GM21737 (cell line): ENCODE data around the gene GALNT17.

ENCODE experiments used
- ATAC-seq: cut with Tn5 transposase; IDR thresholded peaks from one replicate; pipeline ENCODE4 v1.9.1; 2021; ENCODE audit warnings: mild to moderate bottlenecking, moderate library complexity; ENCODE audit not compliant: unreplicated experiment

The GALNT17 gene

DNA sequence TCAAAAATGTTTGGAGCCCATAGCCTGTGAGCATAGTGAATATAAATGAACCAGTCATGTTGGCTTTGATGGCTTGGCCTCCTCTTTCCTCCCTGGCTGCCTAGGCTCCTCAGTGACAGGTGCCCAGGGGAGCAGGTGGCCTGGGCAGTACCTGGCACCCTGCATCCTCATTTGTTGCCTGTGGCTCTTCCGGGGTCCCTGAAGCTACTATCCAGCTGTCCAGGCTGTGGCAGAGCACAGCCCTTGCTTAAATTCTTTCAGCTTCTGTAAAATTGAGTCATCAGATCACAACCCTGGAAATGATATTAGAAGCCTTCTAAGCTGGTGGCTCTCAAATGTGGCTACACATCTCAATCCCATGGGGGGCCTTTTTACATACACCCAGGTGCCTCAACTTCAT lies 525.4 kb downstream of the GALNT17 start:
- ATAC-seq, result no peak

DNA sequence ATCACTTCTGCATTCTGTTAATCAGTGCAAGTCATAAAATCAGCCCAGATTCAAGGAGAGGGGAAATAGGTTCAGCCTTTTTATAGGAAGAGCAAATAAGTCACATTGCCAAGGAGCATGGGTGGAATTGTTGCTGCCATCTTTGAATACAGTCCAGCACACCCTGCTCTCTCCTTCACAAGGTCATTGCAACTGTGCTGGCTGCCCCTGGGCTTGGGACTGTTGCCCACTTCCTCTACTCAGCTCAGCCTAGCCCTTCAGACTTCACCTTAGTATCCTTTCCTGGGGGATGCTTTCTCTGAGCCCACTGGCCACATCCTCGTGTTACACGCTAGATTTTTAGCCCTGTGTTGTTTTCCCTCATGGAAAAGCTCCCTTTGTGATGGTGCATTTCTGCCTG lies 527.7 kb downstream of the GALNT17 start:
- ATAC-seq, result no peak

DNA sequence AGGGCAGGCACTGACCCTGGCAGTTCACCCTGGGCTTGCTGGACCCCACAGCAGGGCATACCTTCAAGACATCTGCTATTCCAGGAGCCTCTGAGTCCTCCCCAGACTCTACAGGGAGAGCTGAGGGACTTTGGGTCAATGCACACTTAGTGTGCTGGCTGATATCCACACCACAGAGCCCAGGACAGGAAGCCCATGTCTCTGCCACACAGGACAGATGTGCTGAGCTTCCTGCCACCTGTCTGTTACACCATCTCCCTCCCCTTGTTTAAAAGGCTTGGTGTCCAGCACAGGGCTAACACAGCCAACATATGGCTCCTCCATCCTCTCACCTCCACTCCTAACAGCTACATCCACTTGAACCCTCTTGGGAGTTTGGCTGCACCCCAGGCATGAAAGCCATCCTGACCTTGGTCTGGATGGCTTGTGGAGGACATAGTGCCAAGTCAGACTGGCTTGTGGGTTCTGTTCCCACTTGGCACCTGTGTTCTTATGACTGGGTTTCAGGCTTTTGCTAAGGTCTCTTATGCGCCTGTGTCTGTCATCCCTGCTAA lies 529.8 kb downstream of the GALNT17 start:
- no peak for ATAC-seq

DNA sequence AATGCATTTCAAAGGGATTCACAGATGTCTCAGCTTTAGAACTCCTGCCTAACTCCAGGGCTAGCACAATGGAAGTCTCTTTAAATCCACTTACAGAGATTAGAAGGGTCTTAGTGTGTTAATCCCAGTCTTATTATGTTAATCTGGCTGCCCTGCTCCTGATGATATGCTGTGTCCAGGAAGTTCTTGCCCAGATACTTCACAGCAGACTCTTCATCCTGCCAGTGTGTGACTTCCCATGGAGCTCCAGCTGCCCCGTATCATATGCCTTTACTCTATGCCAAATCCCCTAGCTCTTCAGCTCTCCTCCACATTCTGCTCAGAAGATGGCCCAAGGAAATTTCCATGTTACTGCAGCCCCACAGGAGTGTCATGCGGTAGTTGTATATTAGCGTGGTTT lies 533.8 kb downstream of the GALNT17 start:
- no peak for ATAC-seq

DNA sequence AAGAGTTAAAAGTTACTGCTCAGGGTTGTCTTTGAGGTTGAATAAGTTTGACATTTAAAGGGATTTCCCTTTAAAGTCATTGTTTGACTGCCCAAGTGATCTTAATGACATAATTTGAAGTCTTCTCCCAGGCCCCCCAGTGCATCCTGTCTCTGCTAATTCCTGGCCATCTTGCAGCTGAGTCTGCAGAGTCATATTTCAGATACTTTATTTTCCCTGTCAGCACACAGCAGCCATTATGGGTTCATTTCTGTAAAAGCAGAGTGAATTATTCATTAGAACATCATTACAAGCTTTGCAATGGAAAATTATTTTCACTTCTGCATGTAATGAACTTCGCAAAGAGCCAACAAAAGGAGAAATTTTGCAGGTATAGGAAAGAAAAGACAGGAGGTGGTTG lies 536.6 kb downstream of the GALNT17 start:
- ATAC-seq, result no peak

DNA sequence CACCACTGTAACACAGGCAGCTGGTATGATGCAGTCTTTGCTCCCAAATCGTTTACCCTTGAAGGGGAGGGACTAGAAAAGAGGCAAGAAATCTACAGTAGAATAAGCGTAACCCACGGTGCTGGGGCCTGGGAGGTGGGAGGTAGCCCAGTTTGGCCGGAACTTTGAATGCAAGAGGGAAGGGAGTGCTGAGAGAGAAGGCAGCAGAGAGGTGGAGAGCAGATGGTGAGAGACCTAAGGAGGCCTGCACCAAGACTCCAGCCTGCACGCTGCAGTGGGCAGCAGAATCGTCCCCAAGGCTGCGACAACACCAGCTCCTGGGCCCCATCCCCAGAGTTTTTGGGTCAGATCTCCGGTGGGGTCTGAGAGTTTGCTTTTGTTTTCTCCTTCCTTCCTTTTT lies 547.5 kb downstream of the GALNT17 start:
- no peak for ATAC-seq

DNA sequence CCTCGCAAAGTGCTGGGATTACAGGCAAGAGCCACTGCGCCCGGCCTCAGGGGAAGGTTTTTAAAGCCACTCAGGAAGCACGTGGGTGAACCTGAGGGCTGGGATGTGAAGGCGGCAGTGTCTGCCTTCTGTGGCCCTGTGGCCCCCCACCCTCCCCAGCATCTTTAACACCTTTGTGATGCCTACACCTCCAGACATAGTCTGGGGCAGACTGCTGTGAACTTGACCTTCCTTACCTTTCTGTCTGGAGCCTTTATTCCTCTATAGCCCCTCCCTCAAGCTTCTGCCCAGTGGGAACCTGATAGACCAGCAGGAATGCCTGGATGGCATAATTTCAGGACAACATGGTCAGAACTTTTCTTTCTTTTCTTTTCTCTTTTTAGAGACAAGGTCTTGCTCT lies 550.2 kb downstream of the GALNT17 start:
- no peak for ATAC-seq

DNA sequence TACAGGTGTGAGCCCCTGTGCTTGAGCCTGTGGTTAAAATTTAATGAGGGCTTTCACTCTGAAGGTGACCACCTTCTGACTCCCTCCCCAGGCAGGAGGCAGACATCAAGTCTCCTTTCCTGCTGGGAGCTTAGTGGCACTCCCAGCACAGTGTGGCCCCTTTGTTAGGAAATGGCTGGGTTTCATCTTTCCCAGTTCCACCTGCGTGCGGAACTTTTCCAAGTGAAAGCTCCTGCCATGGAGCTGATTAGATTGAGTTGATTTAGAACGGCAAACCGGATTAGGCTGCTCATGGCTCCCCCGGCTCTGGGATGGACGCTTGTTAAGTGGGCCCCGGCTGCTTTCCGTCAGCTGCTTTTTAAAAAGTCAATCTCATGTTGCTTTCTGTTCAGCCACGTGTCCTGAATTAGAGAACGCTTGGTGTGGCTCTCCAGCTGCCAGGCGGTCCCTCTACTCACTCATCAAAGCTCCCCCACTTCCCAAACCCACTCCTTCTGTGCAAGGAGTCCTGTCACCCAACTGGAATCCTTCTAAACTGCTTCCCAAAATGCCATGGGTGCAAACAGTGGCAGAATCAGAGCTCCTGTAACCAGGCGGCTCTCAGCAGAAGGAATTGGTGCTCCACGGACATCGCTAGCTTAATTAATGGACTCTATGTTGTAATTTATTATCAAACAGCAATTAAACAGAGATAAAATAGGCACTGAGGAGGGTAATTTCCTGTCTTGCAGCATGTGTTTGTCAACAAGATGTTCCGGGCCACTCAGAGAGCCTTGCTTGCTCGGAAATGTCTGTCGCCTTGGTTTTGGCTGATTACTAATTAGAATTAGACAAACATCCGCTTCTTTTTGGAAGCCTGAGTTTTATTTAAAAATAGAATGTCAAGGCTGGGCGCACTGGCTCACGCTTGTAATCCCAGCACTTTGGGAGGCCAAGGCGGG lies 551.2 kb downstream of the GALNT17 start:
- ATAC-seq, result no peak

DNA sequence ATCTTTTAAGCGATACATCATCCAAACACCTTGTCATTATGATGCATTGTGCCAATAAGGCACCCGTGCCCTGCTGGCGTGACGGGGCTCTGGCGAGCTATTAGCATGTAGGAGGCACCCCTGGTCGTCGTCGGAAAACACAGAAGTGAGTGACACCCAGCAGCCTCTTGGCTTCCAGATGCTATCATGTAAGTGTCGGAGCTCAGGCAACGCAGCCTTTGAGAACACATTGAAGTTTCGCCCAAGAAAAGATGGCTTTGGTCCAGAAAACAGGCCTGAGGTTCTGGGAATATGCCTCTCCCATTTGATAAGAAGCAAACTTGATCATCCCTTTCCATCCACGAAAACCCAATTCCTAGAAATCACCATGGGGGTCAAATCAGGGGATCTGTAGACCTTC lies 555.3 kb downstream of the GALNT17 start:
- no peak for ATAC-seq

DNA sequence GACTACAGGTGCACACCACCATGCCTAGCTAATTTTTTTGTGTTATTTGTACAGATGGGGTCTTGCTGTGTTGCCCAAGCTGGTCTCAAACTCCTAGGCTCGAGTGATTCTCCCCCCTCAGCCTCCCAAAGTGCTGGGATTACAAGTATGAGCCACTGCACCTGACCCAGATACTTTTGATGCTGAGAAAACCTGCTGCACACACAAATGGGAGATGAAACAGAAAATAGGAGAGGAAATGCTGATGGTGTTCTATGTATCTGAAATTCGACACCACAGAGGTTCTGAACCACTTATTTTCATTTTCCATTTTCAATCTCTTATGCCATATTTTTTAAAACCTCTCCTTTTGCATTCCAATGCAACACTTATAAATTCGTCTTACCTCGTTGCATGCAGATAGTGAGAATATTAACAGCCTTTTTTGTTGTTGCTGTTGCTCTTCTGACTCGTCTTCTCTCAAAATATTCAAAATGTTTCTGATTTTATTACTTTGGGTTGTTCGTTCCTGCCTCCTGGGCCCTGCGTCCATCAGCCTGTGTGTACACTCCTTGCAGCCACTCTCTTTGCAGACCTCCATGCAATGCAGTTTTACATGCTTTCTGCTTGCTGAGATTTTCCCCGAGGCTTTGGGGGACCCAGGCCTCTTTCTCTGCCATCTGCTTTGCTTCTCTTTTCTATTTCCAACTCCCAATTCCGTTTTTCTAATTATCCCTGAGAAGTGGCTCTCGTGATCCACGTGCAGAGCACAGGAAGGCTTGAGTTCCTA lies 556.1 kb downstream of the GALNT17 start:
- no peak for ATAC-seq

DNA sequence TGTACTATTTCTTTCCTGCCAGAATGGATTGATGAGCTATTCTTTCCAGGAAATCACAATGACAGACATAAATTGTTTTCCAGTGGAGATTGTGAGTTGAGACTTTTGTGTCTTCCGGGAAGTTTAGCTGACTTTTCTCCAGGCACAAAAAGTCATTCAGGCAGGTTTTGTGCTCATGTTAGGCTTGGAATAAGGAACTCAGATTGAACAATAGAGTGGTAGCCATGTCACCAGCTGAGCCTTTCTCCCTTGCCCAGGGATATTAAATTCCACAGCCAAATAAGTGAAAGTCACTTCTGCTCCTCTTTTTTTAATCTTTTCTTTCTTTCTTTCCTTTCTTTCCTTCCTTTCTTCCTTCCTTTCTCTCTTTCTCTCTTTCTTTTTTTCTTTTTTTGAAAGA lies 559.6 kb downstream of the GALNT17 start:
- no peak for ATAC-seq

DNA sequence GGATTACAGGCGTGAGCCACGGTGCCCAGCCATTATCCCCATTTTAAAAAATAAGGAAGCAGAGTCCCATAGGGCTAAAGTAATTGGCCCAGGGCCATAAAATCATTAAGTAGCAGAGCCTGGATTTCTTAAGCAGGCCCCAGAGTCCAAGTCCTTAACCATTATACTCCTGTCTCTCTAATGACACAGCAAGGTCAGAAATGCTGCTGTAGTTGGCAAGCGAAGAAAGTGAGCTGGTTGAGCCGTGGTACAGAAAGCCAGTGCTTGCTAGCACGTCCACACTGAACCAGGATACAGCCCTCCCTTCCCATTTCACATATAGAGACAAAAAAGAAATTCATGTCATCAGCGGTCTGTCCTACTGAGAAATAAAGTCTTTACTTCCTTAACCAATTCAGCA lies 562.7 kb downstream of the GALNT17 start:
- ATAC-seq, result no peak

DNA sequence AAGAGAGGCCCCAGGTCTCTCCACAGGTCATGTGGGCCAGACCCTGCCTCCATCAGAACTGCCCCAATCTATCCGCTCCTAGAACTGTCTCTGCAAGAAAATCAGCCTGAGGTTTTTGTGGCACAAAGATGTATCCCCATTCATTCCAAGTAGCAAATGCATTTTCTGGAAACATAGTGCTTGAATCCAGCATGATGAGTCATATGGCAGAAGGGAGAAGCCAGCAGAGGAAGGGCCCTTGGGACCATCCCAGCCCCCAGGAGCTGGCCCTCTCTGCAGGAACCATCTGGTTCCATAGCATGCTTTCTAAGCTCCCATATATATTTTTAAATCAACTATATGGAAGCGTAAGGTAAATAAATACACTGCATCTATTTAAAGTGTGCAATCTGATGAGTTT lies 563.2 kb downstream of the GALNT17 start:
- no peak for ATAC-seq

DNA sequence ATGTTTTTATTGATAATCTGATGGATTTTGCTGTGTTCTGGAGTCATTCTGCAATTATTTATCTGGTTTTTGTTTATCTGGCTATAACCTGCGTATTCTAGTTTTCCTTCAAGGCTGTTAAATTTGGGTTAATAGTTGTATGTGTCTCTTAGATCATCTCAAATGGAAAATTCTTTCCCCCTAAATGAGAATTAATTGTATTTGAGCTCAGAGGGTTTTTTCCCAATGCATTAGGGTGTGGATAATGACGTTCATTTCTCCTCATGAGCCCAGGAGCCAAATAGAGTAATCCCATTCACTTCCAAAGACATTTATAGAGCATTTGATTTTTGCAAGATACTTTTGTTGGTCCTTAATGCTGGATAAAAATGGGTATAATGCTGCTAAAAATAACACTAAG lies 564.6 kb downstream of the GALNT17 start:
- ATAC-seq, result no peak

DNA sequence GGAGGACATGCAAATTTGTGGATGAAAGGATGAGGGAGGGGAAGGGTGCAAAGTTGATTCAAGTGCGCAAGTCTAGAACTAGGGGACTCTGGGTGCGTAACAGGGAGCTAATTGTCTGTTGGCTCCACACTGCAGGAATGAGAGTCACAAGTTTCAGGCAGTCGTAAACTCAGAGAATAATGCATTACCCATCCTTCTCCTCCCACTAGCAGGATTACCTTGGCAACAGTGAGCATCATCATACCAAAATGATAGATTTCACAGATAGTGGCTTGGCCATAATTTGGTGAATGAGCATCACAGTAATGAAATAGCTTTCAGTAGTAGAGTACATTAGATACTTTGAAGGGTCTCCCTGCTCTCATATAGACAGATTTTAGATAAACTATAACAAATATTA lies 565.5 kb downstream of the GALNT17 start:
- no peak for ATAC-seq

DNA sequence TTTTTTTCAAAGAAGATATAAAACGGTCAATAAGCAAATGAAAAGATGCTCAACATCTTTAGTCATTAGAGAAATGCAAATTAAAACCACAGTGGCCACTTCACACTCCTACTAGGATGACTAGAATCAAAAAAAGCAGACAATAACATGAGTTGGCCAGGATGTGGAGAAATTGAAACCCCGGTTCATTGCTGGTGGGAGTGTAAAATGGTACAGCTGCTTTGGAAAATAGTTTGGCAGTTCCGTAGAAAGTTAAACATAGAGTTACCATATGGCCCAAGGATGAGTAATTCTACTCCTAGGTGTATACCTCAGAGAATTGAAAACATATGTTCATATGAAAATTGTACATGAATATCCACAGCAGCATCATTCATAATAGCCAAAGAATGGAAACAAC lies 573.3 kb downstream of the GALNT17 start:
- no peak for ATAC-seq

DNA sequence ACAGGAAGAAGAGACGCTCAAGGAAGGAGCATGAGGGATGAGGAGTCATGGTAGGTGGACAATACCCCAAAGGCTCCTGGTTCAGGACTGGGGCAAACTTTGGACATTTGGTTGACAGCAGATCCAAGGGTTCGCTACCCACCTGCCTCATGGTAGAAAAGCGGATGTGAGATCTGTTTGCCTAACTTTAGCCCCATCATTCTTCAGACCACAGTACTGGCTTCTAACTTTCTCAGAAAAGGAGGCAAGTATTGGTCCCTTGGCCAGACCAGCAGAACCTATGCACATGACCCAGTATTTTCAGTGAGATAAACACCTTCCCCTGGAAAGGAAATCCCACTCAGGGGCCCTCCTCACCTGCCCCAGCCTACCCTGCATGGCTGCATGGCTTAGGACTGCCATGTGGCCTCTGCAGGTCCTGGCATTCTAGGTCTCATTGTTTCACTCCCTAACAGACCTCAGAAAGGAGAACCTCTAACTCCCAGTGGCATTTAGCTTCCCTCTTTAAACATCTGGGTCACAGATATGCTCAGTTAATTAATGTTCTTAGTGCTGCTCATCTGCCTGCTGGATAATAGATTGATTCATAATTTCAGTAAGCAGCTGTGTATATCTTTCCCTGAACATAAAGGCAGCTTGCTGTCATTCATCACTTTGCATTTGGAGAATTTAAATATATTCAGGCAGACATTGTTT lies 574.1 kb downstream of the GALNT17 start:
- ATAC-seq, result no peak

DNA sequence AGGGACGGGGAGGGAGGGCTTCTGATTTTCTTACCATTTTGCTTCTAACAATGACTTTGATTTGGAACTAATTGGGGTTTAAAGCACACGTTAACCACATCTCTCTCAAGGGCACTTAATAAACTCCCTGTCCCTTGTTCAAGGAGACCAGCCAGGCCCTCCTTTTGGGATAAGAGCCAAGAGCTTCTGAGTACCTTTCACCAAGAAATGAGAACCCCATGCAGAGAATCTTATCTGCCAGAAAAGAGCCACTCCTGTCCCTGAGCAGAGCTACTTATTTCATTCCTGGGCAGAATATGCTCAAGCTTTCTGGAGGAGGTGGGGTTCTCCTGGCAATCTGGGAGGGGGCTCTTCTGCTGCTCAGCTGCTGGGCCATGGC lies 574.6 kb downstream of the GALNT17 start:
- no peak for ATAC-seq

DNA sequence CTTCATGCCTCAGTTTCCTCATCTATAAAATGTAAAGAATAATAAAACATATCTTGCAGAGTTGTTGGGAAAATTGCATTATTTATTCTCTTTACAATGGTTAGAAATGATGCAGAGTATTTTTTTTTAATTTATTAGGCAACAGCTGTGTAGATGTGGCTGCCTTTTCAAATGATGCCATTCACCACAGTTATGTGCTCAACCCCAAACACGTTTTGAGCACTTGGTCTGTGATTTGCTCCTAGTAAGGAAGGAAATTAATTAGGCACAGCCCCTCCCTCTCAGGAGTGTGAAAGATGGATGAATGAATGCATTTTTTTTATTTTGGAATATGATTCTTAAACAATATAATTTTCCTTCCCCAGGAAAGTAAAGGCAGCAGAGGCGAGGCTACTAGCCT lies 575.1 kb downstream of the GALNT17 start:
- no peak for ATAC-seq

DNA sequence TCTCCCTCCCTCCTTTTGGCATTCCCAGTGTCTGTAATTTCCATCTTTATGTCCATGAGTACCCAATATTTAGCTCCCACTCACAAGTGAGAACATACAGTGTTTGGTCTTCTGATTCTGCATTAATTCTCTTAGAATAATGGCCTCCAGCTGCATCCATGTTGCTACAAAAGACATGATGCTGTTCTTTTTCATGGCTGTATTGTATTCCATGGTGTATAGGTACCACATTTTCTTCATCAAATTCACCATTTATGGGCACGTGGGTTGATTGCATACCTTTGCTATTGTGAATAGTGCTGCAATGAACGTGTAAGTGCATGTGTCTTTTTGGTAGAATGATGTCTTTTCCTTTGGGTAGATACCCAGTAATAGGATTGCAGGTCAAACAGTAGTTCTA lies 576.8 kb downstream of the GALNT17 start:
- ATAC-seq, result no peak

DNA sequence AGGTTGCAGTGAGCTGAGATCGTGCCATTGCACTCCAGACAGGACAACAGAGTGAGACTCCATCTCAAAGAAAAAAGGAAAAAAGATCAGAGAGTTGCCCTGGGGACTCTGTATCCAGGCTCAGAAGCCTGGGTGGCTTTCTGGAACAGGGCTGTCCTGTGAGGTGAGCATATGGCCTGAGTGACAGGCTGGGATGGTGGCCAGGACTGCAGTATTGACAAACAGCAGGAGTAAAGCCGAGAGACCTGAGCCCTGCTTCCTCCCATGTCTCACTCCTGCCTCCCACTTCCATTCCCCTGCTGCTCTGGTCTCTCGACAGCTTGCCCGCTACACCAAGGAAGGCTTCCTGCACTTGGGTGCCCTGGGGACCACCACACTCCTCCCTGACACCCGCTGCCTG lies 578.5 kb downstream of the GALNT17 start:
- ATAC-seq, result no peak
